ENCODE results near the gene BIRC5.
"Not testable (repeated sequence)": the region's sequence is repeated elsewhere in the genome, so short reads cannot be mapped to it uniquely, and the experiment has no call there.

Gene BIRC5

DNA sequence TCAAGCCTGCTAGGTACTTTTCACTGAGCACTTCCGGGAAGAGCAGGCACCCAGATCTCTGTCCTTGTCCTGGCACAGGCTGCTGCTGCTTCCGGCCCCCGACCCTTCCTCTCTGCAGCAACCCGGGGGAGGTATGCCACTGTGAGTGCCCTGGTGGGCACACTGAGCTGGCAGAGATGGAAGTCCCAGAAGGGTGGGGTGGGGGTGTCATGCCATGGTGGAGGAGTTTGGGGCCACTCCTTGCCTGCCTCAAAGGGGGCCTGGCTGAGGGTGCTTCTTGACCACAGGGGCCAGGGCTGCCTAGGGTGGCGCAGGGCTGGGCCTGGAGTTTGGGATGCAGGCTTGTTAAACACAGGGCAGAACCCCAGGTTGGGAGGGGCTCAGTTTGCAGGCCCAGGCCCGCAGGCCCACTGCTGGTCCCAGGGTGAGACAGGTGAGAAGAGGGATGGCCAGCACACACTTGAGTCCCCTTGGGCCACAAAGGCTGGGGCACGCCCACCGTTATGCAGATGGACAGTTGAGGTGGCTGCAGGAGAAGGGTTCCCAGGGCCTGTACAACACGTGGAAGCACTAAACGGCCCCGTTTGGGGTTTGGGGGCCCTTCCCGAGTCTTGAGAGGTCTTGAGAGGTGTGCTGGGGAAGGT, 26.1 kb downstream of the BIRC5 start:
- no peak for DNase-seq (ENCODE audit: low spot score)

GRCh38 chr17:78240839-78241238, 26.8 kb downstream of the BIRC5 start:
- DNase-seq (ENCODE audit: low spot score), result no peak

GRCh38 chr17:78241277-78242023, 27.4 kb downstream of the BIRC5 start:
- DNase-seq (ENCODE audit: low spot score), result no peak

GRCh38 chr17:78242024-78242742, 28.1 kb downstream of the BIRC5 start:
- DNase-seq (ENCODE audit: low spot score), result no peak

DNA sequence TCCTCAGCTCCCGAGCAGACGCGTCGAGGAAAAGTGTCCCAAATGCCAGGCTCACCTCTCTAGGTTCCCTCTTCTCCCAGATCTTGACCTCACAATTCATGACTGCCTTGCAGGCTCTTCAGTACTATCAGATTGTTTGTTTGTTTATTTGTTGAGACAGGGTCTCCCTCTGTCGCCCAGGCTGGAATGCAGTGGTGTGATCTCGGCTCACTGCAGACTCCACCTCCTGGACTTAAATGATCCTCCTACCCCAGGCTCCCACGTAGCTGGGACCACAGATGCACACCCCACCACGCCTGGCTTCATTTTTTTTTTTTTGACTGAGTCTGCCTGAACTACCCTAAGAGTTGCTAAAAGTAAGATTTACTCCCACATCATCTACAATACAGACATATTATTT, 33.3 kb downstream of the BIRC5 start:
- DNase-seq (ENCODE audit: low spot score), result no peak

- no peak for DNase-seq (ENCODE audit: low spot score)
Measured at GRCh38 chr17:78248051-78248914, 34.2 kb downstream of the BIRC5 start.

GRCh38 chr17:78249074-78249817, 35.2 kb downstream of the BIRC5 start:
- no peak for DNase-seq (ENCODE audit: low spot score)

GRCh38 chr17:78249818-78250806, 36.1 kb downstream of the BIRC5 start:
- no peak for DNase-seq (ENCODE audit: low spot score)

- DNase-seq (ENCODE audit: low spot score), result peak; percentile 91
Measured at GRCh38 chr17:78250891-78251772, 37.1 kb downstream of the BIRC5 start.

GRCh38 chr17:78251773-78252103, 37.7 kb downstream of the BIRC5 start:
- no peak for DNase-seq (ENCODE audit: low spot score)

DNA sequence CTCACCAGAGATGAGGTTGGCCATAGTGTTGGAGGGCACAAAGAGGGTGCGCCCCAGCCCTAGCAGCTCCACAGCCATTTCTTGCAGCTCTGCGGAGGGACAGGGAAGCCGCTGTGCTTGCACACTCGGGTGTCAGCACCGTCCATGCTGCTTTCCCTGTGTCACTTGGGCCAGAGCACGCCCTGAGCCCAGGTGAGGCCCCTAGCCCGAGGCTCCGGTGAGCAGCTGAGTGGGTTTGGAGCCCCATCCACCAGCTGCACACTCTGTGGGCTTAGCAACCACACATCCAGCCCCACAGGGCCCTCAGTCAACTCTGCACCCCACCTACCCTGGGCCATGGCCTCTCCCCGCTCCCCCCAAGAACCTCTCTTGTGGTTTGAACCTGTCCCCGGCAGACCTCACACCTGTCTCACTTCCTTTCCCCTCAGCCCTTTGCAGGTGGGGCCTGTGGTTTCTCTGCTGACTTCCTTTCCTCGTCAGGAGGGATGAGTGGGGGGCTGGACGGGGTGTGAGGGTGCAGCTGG, 38.1 kb downstream of the BIRC5 start:
- DNase-seq (ENCODE audit: low spot score), result no peak

DNA sequence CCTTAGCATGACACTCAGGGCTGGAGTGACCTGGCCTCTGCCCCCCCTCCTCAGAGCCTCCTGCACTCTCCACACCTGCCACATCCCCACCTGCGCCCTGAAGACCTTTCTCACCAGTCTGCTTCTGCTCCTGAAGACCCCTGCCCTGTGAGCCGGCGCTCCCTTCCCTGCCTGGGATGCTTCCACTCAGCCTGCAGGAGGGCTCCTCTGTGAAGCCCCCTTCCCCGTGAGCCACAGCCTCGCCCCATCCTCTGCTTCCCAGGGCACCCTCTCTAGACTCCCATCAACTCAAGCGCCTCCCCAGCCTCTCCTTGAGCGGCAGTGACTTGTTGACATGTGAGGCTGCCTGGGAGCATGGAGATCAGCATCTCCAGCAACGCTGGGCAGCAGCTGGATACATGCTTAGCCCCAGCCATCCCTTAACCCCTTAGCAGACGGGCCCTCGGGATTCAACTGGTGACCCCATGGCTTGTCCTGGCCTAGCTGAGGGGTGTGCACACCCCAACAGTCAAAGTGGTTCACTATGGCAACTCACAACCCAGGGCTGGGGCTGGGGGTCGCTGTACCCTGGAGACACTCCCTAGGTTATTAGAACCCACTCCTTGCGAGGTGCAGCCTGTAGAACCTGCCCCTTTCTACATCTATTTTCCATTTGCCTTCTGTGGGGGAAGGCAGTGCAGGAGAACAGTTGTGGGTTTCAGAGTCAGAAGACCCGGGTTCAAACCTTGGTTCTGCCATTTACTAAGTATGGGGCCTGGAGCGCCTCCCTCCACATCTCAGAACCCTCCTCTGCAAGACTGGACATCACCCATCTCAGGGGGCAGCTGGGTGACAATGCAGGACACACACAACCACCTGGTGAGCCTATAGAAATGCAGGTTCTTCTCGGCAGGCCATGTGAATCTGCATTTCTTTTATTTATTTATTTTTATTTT, 38.9 kb downstream of the BIRC5 start:
- no peak for DNase-seq (ENCODE audit: low spot score)

DNA sequence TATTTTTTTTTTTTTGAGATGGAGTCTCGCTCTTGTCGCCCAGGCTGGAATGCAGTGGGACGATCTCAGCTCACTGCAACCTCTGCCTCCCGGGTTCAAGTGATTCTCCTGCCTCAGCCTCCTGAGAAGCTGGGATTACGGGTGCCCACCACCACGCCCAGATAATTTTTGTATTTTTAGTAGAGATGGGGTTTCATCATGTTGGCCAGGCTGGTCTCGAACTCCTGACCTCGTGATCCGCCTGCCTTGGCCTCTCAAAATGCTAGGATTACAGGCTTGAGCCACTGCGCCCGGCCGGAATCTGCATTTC, 39.5 kb downstream of the BIRC5 start:
- not testable (repeated sequence) for DNase-seq (ENCODE audit: low spot score)

- peak; percentile 71 for DNase-seq (ENCODE audit: low spot score)
Measured at GRCh38 chr17:78253946-78254672, 40.1 kb downstream of the BIRC5 start.

DNA sequence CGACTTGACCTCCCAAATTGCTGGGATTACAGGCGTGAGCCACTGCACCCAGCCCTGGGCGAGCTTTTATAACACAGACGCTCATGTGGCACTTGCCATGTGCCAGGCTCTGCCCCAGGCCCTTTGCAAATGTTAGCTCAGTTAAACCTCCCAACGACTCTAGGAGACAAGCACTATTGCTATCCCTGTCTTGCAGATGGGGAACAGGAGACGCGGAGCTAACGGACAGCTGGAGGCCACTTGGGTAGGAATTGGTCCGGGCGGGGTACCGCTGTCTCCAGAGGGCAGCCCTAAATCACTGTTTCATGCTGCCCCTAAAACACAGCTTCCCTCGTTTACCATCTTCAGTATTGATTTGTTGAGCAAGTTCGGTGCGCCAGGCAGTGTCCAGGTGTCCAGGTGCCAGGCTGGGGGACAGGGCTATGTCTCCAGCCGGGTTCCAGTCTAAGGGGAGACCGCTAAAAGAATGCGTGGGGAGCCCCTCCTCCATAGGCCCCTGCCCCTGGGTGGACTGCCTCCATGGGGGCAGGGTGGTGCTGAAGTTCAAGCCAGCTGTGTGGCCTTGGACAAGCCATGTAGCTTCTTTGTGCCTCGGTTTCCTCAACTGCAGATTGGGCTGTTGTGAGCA, 41.1 kb downstream of the BIRC5 start:
- DNase-seq (ENCODE audit: low spot score), result no peak

DNA sequence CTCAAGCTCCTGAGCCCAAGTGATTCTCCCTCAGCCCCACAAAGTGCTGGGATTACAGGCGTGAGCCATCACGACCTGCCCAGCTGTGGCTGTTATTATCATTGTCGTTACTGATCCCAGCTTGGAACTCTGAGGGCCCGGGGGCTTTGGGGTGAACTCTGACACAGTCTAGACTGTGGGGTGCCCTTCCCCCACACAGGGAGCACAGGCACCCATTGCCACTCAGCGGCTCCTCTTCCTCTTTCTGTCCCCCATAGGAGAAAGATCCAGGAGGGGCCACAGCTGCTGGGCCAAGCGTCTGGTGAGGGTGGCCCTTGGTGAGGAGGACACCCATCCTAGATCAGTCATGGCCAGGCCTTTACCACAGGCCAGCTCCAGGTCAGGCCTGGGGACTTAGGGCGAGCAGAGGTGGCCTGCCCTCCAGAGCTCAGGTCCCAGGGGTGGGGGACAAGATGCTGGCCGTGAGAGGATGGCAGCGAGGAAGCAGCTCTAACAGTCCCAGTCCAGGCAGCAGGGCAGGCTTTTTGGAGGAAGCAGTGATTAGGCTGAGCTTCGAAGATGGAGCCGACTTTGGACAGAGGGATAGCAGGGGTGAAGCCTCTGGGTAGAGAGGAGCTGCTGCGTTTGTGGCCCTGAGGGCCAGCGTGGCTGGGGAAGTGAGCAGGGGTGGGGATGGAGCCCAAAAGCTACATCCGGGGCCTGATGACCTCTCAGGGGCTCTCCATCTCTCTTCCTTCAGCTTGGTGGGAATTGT, 42.1 kb downstream of the BIRC5 start:
- DNase-seq (ENCODE audit: low spot score), result no peak

All from COLO829 (cell line).